GM12875 (cell line): ENCODE measurements around the gene ATP13A1.

ENCODE experiments used
- H3K4me3 ChIP-seq: one replicate; pipeline ENCODE4 v1.5.1; 2011; ENCODE audit warnings: low read depth, low read length, control low read depth
- TF ChIP-seq, protein P1 (sequence below): IDR thresholded peaks from 2 replicates; pipeline ENCODE4 v1.5.1; 2011; ENCODE audit warnings: low read depth, mild to moderate bottlenecking, control low read depth, inconsistent platforms, low read length, moderate library complexity, borderline replicate concordance; ENCODE audit not compliant: insufficient read depth

ATP13A1 gene

DNA sequence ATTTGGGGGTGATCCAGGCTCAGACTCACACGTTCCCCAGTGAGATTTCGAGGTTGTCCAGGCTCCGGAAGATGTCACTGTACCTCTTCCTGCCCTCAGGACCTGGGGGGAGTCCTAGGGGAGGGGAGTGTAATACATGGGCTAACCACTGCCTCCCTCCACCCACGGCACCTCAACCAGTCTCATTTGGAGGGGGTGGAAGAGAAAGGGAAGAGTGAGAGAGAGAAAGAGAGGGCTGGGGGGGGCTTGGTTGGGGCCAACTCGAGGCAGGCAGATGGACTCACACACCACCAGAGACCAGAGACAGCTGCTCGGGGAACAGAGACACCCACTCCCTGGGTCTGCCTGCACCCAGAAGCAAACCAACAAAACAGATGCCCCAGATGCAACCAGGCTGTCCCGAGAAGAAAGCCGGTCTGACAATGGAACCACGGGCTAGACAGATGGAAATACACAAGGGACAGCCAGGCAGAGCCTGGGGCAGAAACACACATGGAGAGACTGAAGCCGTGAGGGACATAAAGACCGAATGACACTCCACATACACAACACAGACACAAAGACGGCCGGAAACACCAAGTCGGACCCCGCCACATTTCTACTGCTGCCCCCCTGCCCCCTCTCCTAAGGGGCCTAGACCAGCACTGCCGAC is 20.8 kb downstream of the ATP13A1 start:
- peak overlapping the region; percentile 85 for H3K4me3 ChIP-seq
- TF ChIP-seq, protein P1, sequence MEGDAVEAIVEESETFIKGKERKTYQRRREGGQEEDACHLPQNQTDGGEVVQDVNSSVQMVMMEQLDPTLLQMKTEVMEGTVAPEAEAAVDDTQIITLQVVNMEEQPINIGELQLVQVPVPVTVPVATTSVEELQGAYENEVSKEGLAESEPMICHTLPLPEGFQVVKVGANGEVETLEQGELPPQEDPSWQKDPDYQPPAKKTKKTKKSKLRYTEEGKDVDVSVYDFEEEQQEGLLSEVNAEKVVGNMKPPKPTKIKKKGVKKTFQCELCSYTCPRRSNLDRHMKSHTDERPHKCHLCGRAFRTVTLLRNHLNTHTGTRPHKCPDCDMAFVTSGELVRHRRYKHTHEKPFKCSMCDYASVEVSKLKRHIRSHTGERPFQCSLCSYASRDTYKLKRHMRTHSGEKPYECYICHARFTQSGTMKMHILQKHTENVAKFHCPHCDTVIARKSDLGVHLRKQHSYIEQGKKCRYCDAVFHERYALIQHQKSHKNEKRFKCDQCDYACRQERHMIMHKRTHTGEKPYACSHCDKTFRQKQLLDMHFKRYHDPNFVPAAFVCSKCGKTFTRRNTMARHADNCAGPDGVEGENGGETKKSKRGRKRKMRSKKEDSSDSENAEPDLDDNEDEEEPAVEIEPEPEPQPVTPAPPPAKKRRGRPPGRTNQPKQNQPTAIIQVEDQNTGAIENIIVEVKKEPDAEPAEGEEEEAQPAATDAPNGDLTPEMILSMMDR, result no peak

DNA sequence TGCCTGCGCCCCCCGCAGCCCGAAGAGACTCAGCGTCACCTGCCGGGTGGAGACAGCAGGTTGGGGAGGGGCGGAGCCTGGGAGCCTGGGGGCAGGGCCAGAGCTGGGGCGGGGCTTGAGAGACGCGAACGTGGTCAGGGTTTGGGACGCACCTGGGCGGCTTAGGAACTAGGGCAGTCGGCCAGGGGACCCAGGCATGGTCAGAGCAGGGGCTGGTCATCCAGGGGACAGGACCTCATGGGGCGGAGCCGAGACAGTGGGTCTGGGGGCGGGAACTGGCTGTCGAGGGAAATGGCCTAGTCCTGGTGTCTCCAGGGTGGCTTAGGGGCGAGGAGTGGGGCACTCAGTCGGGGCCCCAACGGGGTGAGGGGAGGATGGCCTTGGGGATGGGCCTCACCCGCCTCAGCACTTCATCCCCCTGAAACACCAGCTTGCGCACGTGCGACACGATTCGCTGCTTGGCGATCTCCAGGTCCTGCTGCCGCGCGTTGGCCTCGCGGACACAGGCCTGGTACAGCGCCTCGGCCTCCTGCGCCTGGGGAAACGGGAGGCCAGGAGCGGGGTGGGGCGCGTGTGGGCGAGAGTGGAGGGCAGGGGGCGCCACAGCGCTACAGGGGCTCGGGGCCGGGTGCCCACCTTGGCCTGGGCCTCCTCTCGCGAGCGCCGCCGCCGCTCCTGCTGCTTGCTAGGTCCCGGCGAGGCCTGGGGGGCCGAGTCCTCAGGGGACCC is 25.8 kb downstream of the ATP13A1 start:
- H3K4me3 ChIP-seq, result no peak overlapping the region
- TF ChIP-seq, protein P1, result no peak

DNA sequence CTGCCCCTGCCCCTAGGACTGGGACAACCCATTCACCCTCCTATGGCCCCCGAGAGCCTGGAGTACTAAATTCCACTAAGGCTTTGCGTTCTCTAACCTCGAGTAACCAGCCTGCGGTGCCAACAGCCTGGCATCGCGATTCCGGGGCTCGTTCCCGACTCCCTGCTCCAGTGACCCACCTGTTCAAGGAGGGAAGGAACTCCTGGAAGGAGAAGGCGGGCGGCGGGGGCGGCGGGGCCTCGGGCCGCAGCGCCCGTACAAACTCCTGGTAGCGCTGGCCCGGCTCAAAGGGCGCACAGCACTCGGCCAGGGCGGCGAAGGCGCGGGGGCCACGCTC is 26.3 kb downstream of the ATP13A1 start:
- TF ChIP-seq, protein P1, result no peak
- no peak overlapping the region for H3K4me3 ChIP-seq

DNA sequence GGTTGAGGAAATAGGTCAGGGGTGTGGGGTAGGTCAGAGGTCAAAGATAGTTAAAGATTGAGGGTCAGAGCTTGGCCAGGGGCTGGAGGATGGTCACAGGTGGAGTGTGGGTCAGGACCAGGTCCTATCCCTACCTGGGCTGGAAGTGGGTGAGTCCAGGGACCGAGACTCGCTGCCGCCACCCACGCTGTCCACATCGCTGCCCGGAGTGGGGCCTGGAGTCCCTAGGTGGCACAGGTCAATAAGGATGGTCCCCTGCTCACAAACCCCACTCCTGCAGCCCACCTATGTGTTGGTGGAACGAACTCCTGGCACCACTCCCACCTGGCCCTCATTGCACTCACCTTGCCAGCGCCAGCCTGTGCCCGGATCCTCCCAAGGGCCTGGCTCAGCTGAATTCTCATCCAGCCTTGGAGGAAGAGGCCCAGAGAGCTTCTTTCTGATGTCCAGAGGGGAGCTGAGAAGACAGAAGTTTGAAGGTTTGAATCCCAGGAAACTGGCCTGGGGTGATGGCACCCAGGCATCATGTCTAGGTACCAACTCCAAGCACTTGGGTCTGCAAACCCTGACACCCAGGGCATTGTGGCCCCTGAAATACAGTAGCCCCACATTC is 26.8 kb downstream of the ATP13A1 start:
- no peak overlapping the region for H3K4me3 ChIP-seq
- TF ChIP-seq, protein P1, result no peak

DNA sequence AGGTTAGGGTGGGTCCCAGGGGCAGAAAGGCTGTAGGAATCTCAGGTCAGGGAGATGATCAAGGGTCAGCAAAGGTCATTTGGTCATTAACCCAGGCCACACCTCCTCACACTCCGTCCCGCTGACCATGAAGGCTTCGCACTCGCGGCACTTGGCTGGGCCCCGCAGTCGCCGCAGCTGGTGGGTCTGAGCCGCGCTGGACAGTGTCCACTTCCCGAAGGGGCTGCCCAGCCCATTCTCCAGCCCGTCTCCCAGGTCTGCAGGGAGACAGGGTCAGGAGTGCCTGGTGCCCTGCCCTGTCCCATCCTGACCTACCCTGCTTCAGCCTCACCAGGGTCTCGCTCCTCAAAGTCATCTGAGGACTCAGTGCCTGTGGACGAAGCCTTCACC is 28.2 kb downstream of the ATP13A1 start:
- no peak overlapping the region for H3K4me3 ChIP-seq
- TF ChIP-seq, protein P1, result no peak

DNA sequence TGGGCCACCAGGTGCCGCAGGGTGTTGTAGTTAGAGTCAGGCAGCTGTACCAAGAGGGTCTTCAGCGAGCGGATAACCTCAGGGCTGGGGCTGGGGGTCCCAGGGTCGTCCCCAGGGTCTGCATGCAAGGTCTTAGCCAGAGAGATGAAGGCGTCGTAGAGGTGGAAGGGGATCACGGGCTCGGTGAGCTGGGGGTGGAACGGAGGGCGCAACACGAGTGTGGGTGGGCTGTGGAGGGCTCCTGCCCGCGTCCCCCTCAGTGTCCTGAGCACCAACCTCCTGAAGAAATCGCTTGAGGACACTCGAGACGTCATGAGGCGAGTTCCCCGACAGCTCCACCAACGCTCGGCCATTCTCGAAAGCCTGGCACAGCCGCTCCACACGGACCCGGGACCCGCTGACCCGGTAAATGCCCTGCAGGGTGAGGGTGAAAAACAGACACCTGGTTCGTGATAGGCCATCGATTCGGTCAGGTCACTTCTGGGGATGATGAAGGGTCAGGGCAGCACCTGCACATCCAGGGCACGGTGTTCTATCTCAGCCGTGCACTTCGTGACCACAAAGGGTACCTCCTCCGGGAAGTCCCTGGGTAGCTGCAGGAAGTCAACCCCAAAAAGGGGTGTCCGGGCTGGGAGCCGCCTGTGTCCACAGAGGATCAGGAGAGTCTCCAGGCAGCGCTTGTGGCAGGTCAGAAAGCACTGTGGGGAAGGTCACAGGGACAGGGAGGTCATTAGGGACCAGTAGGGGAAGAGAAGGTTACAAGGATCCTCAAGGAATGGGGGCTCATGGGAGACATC is 28.8 kb downstream of the ATP13A1 start:
- no peak overlapping the region for H3K4me3 ChIP-seq
- TF ChIP-seq, protein P1, result no peak
